HG03354 (cell line): ENCODE results near the gene COL18A1.
"Not testable (repeated sequence)": the region's sequence is repeated elsewhere in the genome, so short reads cannot be mapped to it uniquely, and the experiment has no call there.

Source experiments
- ATAC-seq: cut with Tn5 transposase; IDR thresholded peaks from one replicate; pipeline ENCODE4 v1.9.1; 2021; ENCODE audit warnings: mild to moderate bottlenecking; ENCODE audit not compliant: unreplicated experiment, poor library complexity, severe bottlenecking

The COL18A1 gene

GRCh38 chr21:45435405-45435981, 30.5 kb downstream of the COL18A1 start:
- ATAC-seq, result no peak

GRCh38 chr21:45436351-45437065, 31.5 kb downstream of the COL18A1 start:
- ATAC-seq, result no peak

- ATAC-seq, result not testable (repeated sequence)
These were observed 32.9 kb downstream of the COL18A1 start for GRCh38 chr21:45437844-45438243.

GRCh38 chr21:45438391-45439145, 33.6 kb downstream of the COL18A1 start:
- no peak for ATAC-seq

- no peak for ATAC-seq
These were observed 34.4 kb downstream of the COL18A1 start for GRCh38 chr21:45439161-45439872.

- no peak for ATAC-seq
These were observed 35.0 kb downstream of the COL18A1 start for GRCh38 chr21:45439901-45440461.

GRCh38 chr21:45440736-45441350, 35.9 kb downstream of the COL18A1 start:
- ATAC-seq, result no peak

GRCh38 chr21:45441431-45442255, 36.7 kb downstream of the COL18A1 start:
- ATAC-seq, result no peak

- ATAC-seq, result no peak
These were observed 37.3 kb downstream of the COL18A1 start for GRCh38 chr21:45442276-45442675.

- ATAC-seq, result not testable (repeated sequence)
These were observed 38.0 kb downstream of the COL18A1 start for GRCh38 chr21:45442686-45443594.

GRCh38 chr21:45443595-45444181, 38.7 kb downstream of the COL18A1 start:
- ATAC-seq, result no peak

GRCh38 chr21:45444385-45444784, 39.4 kb downstream of the COL18A1 start:
- ATAC-seq, result no peak

GRCh38 chr21:45445369-45445768, 40.4 kb downstream of the COL18A1 start:
- ATAC-seq, result no peak

GRCh38 chr21:45447821-45448220, 42.9 kb downstream of the COL18A1 start:
- no peak for ATAC-seq

GRCh38 chr21:45448283-45448809, 43.4 kb downstream of the COL18A1 start:
- no peak for ATAC-seq

- no peak for ATAC-seq
These were observed 44.1 kb downstream of the COL18A1 start for GRCh38 chr21:45448810-45449657.
